GM21529 (cell line): Measurements from ENCODE around the gene ERBB3.
A peak's percentile ranks its signal among the peaks of the same experiment; 100 is the strongest.
"Not testable (repeated sequence)": the region's sequence is repeated elsewhere in the genome, so short reads cannot be mapped to it uniquely, and the experiment has no call there.

Experiments
- ATAC-seq: cut with Tn5 transposase; IDR thresholded peaks from one replicate; pipeline ENCODE4 v1.9.1; 2021; ENCODE audit not compliant: unreplicated experiment

The ERBB3 gene

GRCh38 chr12:56079723-56080555 lies at the start of gene ERBB3:
Gene ERBB3, plus strand, starts transcription at chr12:56080165. Its CDS starts 136 bp downstream, at chr12:56080301.
- ATAC-seq, result no peak

- no peak for ATAC-seq
These were observed 48.0 kb upstream of the ERBB3 start for GRCh38 chr12:56031987-56032386.

- no peak for ATAC-seq
These were observed 45.2 kb upstream of the ERBB3 start for GRCh38 chr12:56034586-56035332.

- no peak for ATAC-seq
These were observed 42.8 kb upstream of the ERBB3 start for GRCh38 chr12:56037161-56037560.

- ATAC-seq, result no peak
These were observed 41.8 kb upstream of the ERBB3 start for GRCh38 chr12:56038022-56038655.

GRCh38 chr12:56040151-56040550 lies 39.8 kb upstream of the ERBB3 start:
- ATAC-seq, result no peak

- ATAC-seq, result no peak
These were observed 38.9 kb upstream of the ERBB3 start for GRCh38 chr12:56040963-56041551.

GRCh38 chr12:56041552-56042429 lies 38.2 kb upstream of the ERBB3 start, which contains the start of gene RPS26:
Gene RPS26, plus strand, starts transcription at chr12:56041918. Its CDS starts 249 bp downstream, at chr12:56042167.
- ATAC-seq, result peak; percentile 91

- not testable (repeated sequence) for ATAC-seq
These were observed 37.5 kb upstream of the ERBB3 start for GRCh38 chr12:56042430-56042813.

- ATAC-seq, result no peak
These were observed 37.1 kb upstream of the ERBB3 start for GRCh38 chr12:56042843-56043242.

- no peak for ATAC-seq
These were observed 33.8 kb upstream of the ERBB3 start for GRCh38 chr12:56046027-56046780.

GRCh38 chr12:56053407-56053893 lies 26.5 kb upstream of the ERBB3 start:
- no peak for ATAC-seq

- ATAC-seq, result not testable (repeated sequence)
These were observed 20.0 kb upstream of the ERBB3 start for GRCh38 chr12:56059964-56060363.

- ATAC-seq, result no peak
These were observed 18.0 kb upstream of the ERBB3 start for GRCh38 chr12:56061982-56062381.

- ATAC-seq, result no peak
These were observed 17.0 kb upstream of the ERBB3 start for GRCh38 chr12:56062996-56063395.

GRCh38 chr12:56071648-56072047 lies 8.3 kb upstream of the ERBB3 start:
- ATAC-seq, result no peak

- ATAC-seq, result no peak
These were observed 5.6 kb upstream of the ERBB3 start for GRCh38 chr12:56074396-56074795.

GRCh38 chr12:56077966-56078365 lies 2.0 kb upstream of the ERBB3 start:
- ATAC-seq, result not testable (repeated sequence)

- ATAC-seq, result no peak
These were observed 1.5 kb upstream of the ERBB3 start for GRCh38 chr12:56078427-56078826.
